Retinal pigment epithelial cell (primary cell): ENCODE measurements around the gene OR56B4.

Source experiments
- DNase-seq: peaks from one replicate; pipeline ENCODE4 v3.0.0-alpha.2; 2010; ENCODE audit warnings: low read depth
- H3K4me3 ChIP-seq: 2 replicates; pipeline ENCODE4 v1.5.1; 2011; ENCODE audit warnings: mild to moderate bottlenecking, low read length, control low read depth, moderate library complexity
- TF ChIP-seq, protein P1 (sequence below): conservative IDR thresholded peaks from 2 replicates; pipeline ENCODE4 v1.5.1; 2011; ENCODE audit warnings: low read depth, low read length, control low read depth, inconsistent platforms

OR56B4 gene

DNA sequence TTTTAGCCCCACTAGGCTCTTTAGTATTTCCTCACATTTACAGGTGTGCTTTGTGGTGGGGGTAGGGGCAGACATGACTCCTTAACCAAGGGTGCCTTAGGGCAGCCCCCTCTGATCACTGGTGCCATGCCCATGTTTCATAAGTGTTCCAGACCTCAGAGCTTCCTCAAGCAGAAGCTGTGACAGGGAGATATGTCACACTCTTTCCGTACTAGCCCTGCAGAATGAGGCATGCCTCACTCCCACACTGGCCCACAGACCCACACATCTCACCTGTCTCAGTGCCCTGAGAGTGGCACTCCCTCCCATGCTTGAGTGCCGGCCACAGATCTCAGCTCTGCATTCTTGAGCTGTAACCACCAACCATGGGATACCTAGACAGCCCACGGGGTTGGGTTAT lies 22.9 kb upstream of the OR56B4 start:
- no peak overlapping the region for H3K4me3 ChIP-seq
- no peak for DNase-seq
- TF ChIP-seq, protein P1, sequence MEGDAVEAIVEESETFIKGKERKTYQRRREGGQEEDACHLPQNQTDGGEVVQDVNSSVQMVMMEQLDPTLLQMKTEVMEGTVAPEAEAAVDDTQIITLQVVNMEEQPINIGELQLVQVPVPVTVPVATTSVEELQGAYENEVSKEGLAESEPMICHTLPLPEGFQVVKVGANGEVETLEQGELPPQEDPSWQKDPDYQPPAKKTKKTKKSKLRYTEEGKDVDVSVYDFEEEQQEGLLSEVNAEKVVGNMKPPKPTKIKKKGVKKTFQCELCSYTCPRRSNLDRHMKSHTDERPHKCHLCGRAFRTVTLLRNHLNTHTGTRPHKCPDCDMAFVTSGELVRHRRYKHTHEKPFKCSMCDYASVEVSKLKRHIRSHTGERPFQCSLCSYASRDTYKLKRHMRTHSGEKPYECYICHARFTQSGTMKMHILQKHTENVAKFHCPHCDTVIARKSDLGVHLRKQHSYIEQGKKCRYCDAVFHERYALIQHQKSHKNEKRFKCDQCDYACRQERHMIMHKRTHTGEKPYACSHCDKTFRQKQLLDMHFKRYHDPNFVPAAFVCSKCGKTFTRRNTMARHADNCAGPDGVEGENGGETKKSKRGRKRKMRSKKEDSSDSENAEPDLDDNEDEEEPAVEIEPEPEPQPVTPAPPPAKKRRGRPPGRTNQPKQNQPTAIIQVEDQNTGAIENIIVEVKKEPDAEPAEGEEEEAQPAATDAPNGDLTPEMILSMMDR: no peak

DNA sequence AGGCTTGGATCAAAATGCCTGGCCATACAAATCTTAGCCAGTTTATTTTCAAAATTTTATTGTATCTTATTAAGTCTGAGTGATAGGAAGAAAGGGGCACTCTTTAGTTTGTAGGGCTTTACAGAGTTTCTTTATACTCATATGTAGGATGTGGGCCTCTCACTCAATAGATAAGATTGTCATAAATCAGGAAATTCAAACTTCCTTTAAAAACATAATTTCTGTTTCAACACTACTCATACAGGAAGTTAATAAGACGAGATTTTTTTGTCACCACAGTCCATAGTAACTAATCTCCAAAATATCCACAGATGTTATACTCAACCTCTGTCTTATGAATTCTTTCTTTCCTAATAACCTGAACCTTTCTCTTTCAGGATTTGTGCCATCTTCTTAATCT lies 13.3 kb upstream of the OR56B4 start:
- H3K4me3 ChIP-seq: no peak overlapping the region
- DNase-seq: no peak
- TF ChIP-seq, protein P1: no peak

DNA sequence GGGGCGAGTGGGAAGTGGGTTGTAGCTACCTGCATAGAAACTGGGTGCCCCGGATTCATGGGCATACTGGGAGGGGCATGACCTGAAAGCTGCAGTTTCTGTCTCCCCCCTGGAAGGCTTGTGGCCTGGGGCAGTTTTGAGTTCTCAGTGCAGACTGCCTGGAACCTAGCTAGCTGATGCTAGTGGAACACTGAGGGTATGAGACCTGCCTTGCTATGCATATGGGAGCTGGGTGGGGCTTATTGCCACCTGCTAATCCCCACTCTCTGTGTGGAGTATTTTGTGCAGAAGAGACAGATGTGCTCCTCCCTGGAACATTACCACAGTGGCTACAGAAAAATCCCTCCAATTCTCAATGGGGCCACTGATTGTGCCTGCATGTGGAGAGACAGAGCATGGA lies 11.7 kb upstream of the OR56B4 start:
- H3K4me3 ChIP-seq: no peak overlapping the region
- no peak for DNase-seq
- TF ChIP-seq, protein P1: no peak

DNA sequence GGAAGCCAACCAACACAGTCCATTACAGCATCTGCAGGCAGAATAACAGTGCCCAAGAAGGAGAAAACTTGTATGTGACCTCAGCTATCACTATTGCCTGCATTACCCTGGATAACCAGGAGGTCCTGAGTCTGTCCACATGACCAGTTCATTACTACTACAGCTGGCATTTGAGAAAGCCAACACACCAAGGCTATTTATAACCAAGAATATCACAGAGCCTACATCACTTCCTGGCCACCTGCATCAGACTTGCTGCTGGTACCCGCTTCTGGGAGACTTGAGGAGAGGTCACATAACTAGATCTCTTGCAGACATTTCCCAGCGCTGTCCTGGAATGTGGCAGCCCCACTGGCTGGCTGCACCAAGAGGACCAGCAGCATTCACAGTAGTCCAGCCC lies 11.1 kb upstream of the OR56B4 start:
- DNase-seq: no peak
- TF ChIP-seq, protein P1: no peak
- no peak overlapping the region for H3K4me3 ChIP-seq

DNA sequence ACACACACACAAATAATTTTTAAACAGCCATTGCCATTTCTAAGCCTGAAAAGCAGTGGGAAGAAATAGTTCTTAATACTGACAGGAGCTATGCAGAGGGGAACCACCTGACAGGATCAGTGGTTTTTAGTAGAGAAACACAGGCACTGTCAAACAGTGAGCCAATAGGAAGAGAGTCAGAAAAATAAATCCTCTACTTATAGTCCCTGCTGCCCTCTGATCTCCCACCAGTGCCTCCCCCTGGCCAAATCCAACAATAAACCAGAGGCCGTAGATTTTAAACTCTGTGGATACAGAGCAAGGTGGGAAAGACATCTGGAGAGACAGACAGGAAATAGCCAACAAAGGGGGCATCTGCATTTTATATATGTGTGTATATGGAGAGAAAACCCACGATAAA lies 7.9 kb upstream of the OR56B4 start:
- DNase-seq: no peak
- TF ChIP-seq, protein P1: no peak
- no peak overlapping the region for H3K4me3 ChIP-seq

DNA sequence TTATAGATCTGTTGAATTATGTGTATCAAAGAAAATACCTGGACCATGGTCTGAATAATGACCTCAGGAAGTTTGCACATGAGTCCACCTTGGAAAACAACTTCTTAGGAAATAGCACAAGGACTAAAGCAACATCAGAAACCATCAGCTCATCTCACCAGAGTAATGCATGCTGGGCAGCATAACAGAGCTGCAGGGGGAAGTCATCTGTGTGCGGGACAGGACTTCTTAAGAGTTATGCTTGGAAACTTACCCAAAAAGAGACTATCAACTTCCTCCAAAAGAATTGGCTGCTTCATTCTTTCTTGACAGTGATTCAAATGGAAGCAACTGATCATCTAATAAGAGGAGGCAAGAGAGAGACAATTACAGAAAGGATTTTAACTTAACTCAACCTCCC lies 2.5 kb downstream of the OR56B4 start:
- DNase-seq: no peak
- TF ChIP-seq, protein P1: no peak
- H3K4me3 ChIP-seq: no peak overlapping the region

DNA sequence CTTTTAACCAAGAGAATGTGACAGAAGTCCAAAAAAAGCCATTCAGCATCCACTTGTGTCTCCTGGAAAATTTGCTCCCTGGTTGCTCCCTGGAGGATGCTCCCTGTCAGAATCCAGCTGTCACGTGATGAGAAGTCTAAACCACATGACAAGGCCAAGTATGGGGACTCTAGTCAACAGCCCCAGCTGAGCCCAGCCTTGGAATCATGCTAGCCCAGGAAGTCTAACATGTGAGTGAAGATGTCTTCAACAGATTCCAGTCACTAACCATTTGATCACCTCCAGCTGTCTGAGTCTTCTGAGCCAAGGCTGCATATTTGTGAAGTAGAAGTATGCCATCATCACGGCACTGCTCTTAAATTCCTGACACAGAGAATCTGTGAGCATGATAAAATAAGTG lies 4.2 kb downstream of the OR56B4 start:
- no peak for DNase-seq
- no peak overlapping the region for H3K4me3 ChIP-seq
- TF ChIP-seq, protein P1: no peak
